Ovary (tissue), 9 donors: ENCODE results near the gene VSTM2B. TPM values are rescaled to one million over a fixed set of nuclear protein-coding genes. Genes with fewer than 3 reads are reported as not detected.

Experiments used
- DNase-seq, 5 donors: peaks; one replicate each; pipeline ENCODE4 v3.0.0-alpha.2; 2019 to 2020
- H3K27ac ChIP-seq, 2 donors: fragments of 200-600 bp; one replicate each; pipeline versions ENCODE4 v1.5.1 to v1.8.0; 2019 to 2022
- H3K27me3 ChIP-seq: fragments of 200-600 bp; one replicate; pipeline ENCODE4 v1.8.0; 2022
- H3K36me3 ChIP-seq: fragments of 200-600 bp; sonication (generic); one replicate; pipeline ENCODE4 v1.5.1; 2019
- H3K4me1 ChIP-seq: one replicate; pipeline ENCODE4 v1.8.1; 2013; ENCODE audit warnings: mild to moderate bottlenecking, moderate library complexity; ENCODE audit not compliant: insufficient read depth
- H3K4me3 ChIP-seq: fragments of 200-600 bp; sonication (generic); one replicate; pipeline ENCODE4 v1.5.1; 2017
- H3K9me3 ChIP-seq, 2 donors: fragments of 200-600 bp in 1 of 2; sonication (generic) in 1 of 2; one replicate each; pipeline versions ENCODE4 v1.5.1 to v1.8.1; 2013 to 2019; ENCODE audit warnings: mild to moderate bottlenecking in 1 of 2, moderate library complexity in 1 of 2
- EP300 ChIP-seq: sonication (generic); formaldehyde crosslinking; IDR thresholded peaks from one replicate; pipeline ENCODE4 v1.6.1; 2017; ENCODE audit warnings: antibody characterized with exemption
- POLR2A ChIP-seq: fragments of 450-650 bp; IDR thresholded peaks from one replicate; pipeline ENCODE4 v1.6.1; 2017; ENCODE audit warnings: antibody characterized with exemption, mild to moderate bottlenecking, moderate library complexity
- WGBS, 3 donors: extraction: QIAGEN DNeasy Blood & Tissue Kit in 1 of 3; methylation state at CpG; one replicate each; pipeline versions ENCODE4 v1.1.5 to v1.1.7; 2013 to 2017; 5-methylcytosine and 5-hydroxymethylcytosine counted together
- intact Hi-C, 4 donors: fragments of 100-400 bp; cut with DNase I; formaldehyde crosslinking; loops; one replicate each; pipeline versions ENCODE4 v1.11.0 to v1.15.1; 2022 to 2023
- polyA plus RNA-seq, 2 donors: library from polyadenylated mRNA; stranded (reverse); fragments of 200-250 nt in 1 of 2; fragments of 350-450 nt in 1 of 2; fragmentation: Illumina TruSeq in 1 of 2; extraction: RNeasy Lipid Tissue Mini Kit (QIAGEN cat#74804) in 1 of 2; gene quantifications; one replicate each; pipeline ENCODE4 v1.2.3, GENCODE V29; 2013 to 2014
- total RNA-seq, 7 donors: library from RNA; depleted of rRNA in 2 of 7; stranded (reverse); fragments of >200 nt in 2 of 7; fragmentation: NEBNext Ultra II Directional in 3 of 7; extraction: Animal tissue kit (Norgen Biotek cat#: 25700) in 3 of 7; gene quantifications; one replicate each; pipeline versions ENCODE4 v1.1.0 to v1.2.4, GENCODE V29; 2016 to 2023
- TF ChIP-seq, protein P1 (sequence below), 3 donors: fragments of 450-650 bp in 2 of 3; fragments of 200-600 bp in 1 of 3; IDR thresholded peaks; one replicate each; pipeline versions ENCODE4 v1.5.1 to v1.8.0; 2016 to 2022; ENCODE audit warnings: antibody characterized with exemption in 3 of 3, mild to moderate bottlenecking in 1 of 3
- donor health status: DM: no; HTN: no; CAD: no; lungs with moderate emphysema.
- donor health status: DM: no; HTN: no; CAD: no.
- donor health status: Bipolar disorder and iron deficiency.
- donor health status: DM: yes; HTN: yes; CAD: no.
- donor health status: DM: no; HTN: no; CAD: no.
- donor health status: DM: yes; HTN: yes; CAD: no.

VSTM2B gene
- total and polyA plus RNA-seq, 9 donors, result 0.13 TPM; not detected in 8

DNA sequence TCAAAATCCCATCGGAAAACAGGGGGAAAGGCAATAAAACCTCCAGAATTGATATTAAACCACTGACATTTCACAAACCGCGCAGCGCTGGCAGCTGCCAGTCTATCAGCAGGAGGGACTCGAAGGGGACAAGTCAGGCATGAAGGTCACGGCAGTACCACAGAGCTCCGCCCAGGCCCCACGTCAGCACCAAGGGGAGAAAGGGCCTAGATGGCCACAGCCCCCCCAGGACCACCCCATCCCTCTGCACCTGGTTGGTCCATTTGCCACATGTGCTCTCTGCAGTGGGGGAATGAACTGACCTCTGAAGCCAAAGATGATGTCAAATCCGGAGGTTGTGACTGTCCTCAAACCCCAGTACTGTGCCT, 9.5 kb upstream of the VSTM2B start:
- WGBS, 3 donors, result 76 to 91% (median 77%) methylated on average over 9 of the region's 9 CpGs
- no peak for DNase-seq
- intact Hi-C loops, result no loop called here

DNA sequence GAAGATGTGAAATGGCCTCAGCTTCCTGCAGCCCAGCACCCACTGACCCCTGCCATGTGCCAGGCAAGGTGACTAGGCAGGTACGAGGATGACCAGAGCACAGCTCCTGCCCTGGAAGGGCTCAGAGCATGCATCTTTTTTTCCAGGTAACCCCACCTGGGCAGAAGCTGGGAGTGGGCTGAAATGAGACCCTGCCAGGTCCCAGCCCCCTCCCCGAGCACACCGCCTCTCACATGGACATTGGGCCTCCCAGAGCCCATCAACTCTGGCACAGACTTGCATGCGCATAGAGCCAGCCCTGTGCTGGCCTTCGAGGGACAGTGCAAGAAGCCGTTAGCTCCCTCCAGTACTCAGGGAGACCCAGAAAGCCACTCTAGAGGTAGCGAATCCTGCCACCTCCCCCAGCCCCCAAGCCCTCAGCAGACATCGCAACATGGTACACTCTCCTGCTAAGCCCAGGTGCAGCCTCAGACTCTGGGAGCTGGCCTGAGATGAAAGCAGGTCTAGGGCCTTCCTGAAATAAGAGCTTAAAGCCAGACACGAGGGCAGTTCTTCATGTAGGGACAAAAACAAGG, 8.9 kb upstream of the VSTM2B start:
- H3K27me3 ChIP-seq, result no peaks in the 10 kb centered on the region
- TF ChIP-seq, protein P1, sequence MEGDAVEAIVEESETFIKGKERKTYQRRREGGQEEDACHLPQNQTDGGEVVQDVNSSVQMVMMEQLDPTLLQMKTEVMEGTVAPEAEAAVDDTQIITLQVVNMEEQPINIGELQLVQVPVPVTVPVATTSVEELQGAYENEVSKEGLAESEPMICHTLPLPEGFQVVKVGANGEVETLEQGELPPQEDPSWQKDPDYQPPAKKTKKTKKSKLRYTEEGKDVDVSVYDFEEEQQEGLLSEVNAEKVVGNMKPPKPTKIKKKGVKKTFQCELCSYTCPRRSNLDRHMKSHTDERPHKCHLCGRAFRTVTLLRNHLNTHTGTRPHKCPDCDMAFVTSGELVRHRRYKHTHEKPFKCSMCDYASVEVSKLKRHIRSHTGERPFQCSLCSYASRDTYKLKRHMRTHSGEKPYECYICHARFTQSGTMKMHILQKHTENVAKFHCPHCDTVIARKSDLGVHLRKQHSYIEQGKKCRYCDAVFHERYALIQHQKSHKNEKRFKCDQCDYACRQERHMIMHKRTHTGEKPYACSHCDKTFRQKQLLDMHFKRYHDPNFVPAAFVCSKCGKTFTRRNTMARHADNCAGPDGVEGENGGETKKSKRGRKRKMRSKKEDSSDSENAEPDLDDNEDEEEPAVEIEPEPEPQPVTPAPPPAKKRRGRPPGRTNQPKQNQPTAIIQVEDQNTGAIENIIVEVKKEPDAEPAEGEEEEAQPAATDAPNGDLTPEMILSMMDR (IDR thresholded peaks at IDR 0.05), result no peak
- no peak for TF ChIP-seq EP300
- no peak for TF ChIP-seq POLR2A
- peak in 1 of 5 donors; percentile 13 for DNase-seq
- H3K9me3 ChIP-seq, result no peaks in the 10 kb centered on the region
- intact Hi-C loops, result no loop called here
- no peak overlapping the region for H3K27ac ChIP-seq
- no peaks in the 10 kb centered on the region for H3K4me1 ChIP-seq
- H3K36me3 ChIP-seq, result no peaks in the 10 kb centered on the region
- no peak overlapping the region for H3K4me3 ChIP-seq
- 61 to 79% (median 69%) methylated on average over 9 of the region's 9 CpGs for WGBS, 3 donors

More for the DNA sequence above, 9.5 kb upstream of the VSTM2B start:
- H3K4me3 ChIP-seq, result no peak overlapping the region
- H3K27me3 ChIP-seq, result no peaks in the 10 kb centered on the region
- no peaks in the 10 kb centered on the region for H3K9me3 ChIP-seq
- TF ChIP-seq, protein P1 (IDR thresholded peaks at IDR 0.05), result no peak
- TF ChIP-seq POLR2A, result no peak
- TF ChIP-seq EP300, result no peak
- H3K27ac ChIP-seq, result no peak overlapping the region
- no peaks in the 10 kb centered on the region for H3K4me1 ChIP-seq
- H3K36me3 ChIP-seq, result no peaks in the 10 kb centered on the region

DNA sequence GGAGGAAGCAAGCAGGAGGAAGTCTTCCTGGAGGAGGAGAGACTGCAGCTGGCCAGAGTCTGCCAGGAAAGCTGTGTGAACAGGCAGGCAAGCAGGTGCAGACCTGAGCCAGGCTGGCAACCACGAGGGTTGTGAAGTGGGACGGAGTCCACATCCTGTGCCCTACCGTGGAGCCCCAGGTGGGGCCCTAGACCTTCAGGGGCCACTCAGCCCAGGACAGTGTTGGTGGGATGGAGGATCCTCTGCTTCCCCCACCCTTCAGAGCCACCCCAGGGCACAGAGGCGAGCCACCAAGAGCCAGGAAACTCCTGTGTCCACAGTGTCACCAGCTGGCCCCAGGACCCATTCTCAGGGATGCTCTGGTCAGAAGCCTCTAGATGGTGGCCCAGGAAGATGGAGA, 8.4 kb upstream of the VSTM2B start:
- no peaks in the 10 kb centered on the region for H3K4me1 ChIP-seq
- H3K36me3 ChIP-seq, result no peaks in the 10 kb centered on the region
- H3K27ac ChIP-seq, result no peak overlapping the region
- TF ChIP-seq EP300 (no peak), POLR2A (no peak)
- H3K4me3 ChIP-seq, result no peak overlapping the region
- intact Hi-C loops, result no loop called here
- peak in 1 of 5 donors; percentile 3 for DNase-seq
- H3K27me3 ChIP-seq, result no peaks in the 10 kb centered on the region
- no peaks in the 10 kb centered on the region for H3K9me3 ChIP-seq
- WGBS, 3 donors, result 61 to 85% (median 75%) methylated on average over 4 of the region's 4 CpGs

DNA sequence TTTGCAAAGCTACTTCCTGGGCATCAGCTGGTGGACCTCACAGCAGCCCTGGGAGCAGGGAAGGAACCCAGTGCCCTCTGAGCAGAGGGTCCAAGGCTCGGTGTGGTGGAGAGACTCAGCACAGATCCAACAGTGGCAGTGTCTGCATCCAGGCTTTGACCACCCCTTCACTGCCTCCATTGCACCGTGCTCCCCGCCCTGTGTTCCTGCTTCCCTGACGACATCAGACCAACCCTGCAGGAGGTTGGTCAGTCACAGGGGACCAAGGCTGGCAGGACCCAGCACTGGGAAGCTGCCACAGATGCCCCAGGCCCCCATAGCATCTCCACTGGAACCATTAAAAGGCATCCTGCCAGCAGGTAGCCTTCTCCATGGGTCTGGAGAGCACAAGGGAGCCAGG, 7.8 kb upstream of the VSTM2B start:
- Histone ChIP-seq H3K4me1 (no peaks in the 10 kb centered on the region), H3K9me3 (no peaks in the 10 kb centered on the region), H3K27ac (no peak overlapping the region), H3K4me3 (no peak overlapping the region), H3K36me3 (no peaks in the 10 kb centered on the region), H3K27me3 (no peaks in the 10 kb centered on the region)
- intact Hi-C loops, result no loop called here
- TF ChIP-seq POLR2A (no peak), EP300 (no peak)
- TF ChIP-seq, protein P1 (IDR thresholded peaks at IDR 0.05), result no peak
- peak in 1 of 5 donors; percentile 10 for DNase-seq
- WGBS, 3 donors, result 69 to 75% (median 73%) methylated on average over 3 to 4 of the region's 4 CpGs

DNA sequence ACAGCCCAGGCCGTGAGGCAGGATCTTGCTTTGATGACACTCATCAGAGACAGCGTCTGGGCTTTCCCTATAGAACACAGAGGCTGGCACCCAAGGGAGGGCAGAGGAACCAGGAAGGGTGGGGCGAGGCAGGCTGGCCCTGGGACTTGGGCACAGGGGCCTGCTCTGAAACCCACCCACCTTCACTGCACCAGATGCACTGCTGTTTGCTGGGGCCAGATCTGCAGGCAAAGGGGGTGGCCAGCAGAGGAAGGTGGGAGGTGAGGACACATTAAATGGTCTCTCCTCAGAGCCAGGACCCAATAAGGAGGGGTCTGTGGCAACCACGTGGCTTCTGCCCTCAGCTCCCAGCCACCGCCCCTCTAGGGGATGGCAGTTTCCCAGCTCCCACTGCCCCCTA, 6.6 kb upstream of the VSTM2B start:
- intact Hi-C loops, result no loop called here
- no peak for DNase-seq

More for the DNA sequence above, 6.6 kb upstream of the VSTM2B start:
- TF ChIP-seq POLR2A (no peak), EP300 (no peak)
- TF ChIP-seq, protein P1 (IDR thresholded peaks at IDR 0.05), result no peak
- no peak overlapping the region for H3K27ac ChIP-seq
- no peaks in the 10 kb centered on the region for H3K9me3 ChIP-seq
- no peaks in the 10 kb centered on the region for H3K36me3 ChIP-seq
- no peaks in the 10 kb centered on the region for H3K27me3 ChIP-seq
- H3K4me1 ChIP-seq, result no peaks in the 10 kb centered on the region
- 56 to 63% (median 59%) methylated on average over 5 of the region's 5 CpGs for WGBS, 3 donors
- H3K4me3 ChIP-seq, result no peak overlapping the region
